Uterus (tissue), 4 donors: ENCODE measurements around the gene PCDHA7. TPM values are rescaled to one million over a fixed set of nuclear protein-coding genes. Genes with fewer than 3 reads are reported as not detected.
A peak's percentile ranks its signal among the peaks of the same experiment; 100 is the strongest.
"Not testable (repeated sequence)": the region's sequence is repeated elsewhere in the genome, so short reads cannot be mapped to it uniquely, and the experiment has no call there.

ENCODE experiments used
- DNase-seq, 2 donors: peaks; one replicate each; pipeline ENCODE4 v3.0.0-alpha.2; 2019 to 2020
- H3K27ac ChIP-seq, 2 donors: fragments of 200-600 bp; sonication (generic); 1 replicate in 1 of 2; 2 replicates in 1 of 2; pipeline ENCODE4 v1.5.1; 2016 to 2018
- H3K27me3 ChIP-seq, 2 donors: fragments of 200-600 bp; sonication (generic); one replicate each; pipeline ENCODE4 v1.5.1; 2018 to 2019; ENCODE audit warnings: control low read depth in 1 of 2
- H3K36me3 ChIP-seq, 2 donors: fragments of 200-600 bp; sonication (generic); one replicate each; pipeline ENCODE4 v1.5.1; 2019; ENCODE audit warnings: control low read depth in 1 of 2
- H3K4me1 ChIP-seq, 2 donors: fragments of 200-600 bp; sonication (generic); one replicate each; pipeline ENCODE4 v1.5.1; 2018 to 2019; ENCODE audit warnings: control low read depth in 1 of 2
- H3K4me3 ChIP-seq, 2 donors: fragments of 200-600 bp; sonication (generic); 1 replicate in 1 of 2; 2 replicates in 1 of 2; pipeline ENCODE4 v1.5.1; 2018 to 2019; ENCODE audit warnings: mild to moderate bottlenecking in 1 of 2
- H3K9me3 ChIP-seq, 2 donors: fragments of 200-600 bp; sonication (generic); one replicate each; pipeline ENCODE4 v1.5.1; 2019; ENCODE audit warnings: control low read depth in 1 of 2
- POLR2A ChIP-seq, 2 donors: fragments of 450-650 bp; IDR thresholded peaks; one replicate each; pipeline ENCODE4 v1.6.1; 2016; ENCODE audit warnings: antibody characterized with exemption in 2 of 2, mild to moderate bottlenecking in 1 of 2, moderate library complexity in 1 of 2
- intact Hi-C: fragments of 100-400 bp; cut with DNase I; formaldehyde crosslinking; loops from one replicate; pipeline ENCODE4 v1.15.1; 2023; ENCODE audit warnings: low total_unique reads
- total RNA-seq, 4 donors: library from RNA; depleted of rRNA in 3 of 4; stranded (reverse); fragments of >200 nt in 3 of 4; gene quantifications; one replicate each; pipeline versions ENCODE4 v1.1.0 to v1.2.4, GENCODE V29; 2014 to 2023
- TF ChIP-seq, protein P1 (sequence below), 4 experiments: fragments of 200-600 bp in 2 of 4; fragments of 450-650 bp in 2 of 4; sonication (generic) in 2 of 4; IDR thresholded peaks; one replicate each; pipeline ENCODE4 v1.5.1; 2016 to 2019; ENCODE audit warnings: antibody characterized with exemption in 4 of 4, mild to moderate bottlenecking in 2 of 4, moderate library complexity in 1 of 4
- donor health status: DM: yes; HTN: yes; CAD: no.

PCDHA7 gene, protein sequence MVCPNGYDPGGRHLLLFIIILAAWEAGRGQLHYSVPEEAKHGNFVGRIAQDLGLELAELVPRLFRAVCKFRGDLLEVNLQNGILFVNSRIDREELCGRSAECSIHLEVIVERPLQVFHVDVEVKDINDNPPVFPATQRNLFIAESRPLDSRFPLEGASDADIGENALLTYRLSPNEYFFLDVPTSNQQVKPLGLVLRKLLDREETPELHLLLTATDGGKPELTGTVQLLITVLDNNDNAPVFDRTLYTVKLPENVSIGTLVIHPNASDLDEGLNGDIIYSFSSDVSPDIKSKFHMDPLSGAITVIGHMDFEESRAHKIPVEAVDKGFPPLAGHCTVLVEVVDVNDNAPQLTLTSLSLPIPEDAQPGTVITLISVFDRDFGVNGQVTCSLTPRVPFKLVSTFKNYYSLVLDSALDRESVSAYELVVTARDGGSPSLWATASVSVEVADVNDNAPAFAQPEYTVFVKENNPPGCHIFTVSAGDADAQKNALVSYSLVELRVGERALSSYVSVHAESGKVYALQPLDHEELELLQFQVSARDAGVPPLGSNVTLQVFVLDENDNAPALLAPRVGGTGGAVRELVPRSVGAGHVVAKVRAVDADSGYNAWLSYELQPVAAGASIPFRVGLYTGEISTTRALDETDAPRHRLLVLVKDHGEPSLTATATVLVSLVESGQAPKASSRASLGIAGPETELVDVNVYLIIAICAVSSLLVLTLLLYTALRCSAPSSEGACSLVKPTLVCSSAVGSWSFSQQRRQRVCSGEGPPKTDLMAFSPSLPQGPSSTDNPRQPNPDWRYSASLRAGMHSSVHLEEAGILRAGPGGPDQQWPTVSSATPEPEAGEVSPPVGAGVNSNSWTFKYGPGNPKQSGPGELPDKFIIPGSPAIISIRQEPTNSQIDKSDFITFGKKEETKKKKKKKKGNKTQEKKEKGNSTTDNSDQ
- 10 to 100 TPM in 1 of 4 donors, 1 to 10 TPM in 1, under 1 TPM in 1, not detected in 1; 0.98 to 24.6 (median 2.2) TPM for total RNA-seq

DNA sequence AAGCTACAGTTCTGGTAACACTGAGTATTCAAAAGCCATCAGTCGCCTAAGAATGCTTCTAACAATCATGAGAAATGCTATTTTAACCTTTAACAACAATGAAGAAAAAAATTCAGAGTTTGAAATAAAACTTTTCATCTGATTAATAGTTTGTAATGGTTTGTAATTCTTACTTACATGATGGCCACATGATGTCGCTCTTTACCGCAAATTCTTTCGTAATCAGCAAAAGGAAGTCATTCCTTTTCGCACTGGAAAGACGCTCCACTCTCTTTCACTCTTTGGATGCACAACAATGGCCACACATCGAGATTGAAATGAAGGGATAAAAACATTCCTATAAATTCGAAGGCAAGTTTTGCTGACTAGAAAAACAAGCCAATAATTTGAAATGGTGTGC, at the start of gene PCDHA7:
Gene PCDHA7, plus strand, starts transcription at position 277 of the 400 bp plus-strand sequence. Its CDS starts 115 bp downstream, at position 392.
- intact Hi-C loops: no loop called here

DNA sequence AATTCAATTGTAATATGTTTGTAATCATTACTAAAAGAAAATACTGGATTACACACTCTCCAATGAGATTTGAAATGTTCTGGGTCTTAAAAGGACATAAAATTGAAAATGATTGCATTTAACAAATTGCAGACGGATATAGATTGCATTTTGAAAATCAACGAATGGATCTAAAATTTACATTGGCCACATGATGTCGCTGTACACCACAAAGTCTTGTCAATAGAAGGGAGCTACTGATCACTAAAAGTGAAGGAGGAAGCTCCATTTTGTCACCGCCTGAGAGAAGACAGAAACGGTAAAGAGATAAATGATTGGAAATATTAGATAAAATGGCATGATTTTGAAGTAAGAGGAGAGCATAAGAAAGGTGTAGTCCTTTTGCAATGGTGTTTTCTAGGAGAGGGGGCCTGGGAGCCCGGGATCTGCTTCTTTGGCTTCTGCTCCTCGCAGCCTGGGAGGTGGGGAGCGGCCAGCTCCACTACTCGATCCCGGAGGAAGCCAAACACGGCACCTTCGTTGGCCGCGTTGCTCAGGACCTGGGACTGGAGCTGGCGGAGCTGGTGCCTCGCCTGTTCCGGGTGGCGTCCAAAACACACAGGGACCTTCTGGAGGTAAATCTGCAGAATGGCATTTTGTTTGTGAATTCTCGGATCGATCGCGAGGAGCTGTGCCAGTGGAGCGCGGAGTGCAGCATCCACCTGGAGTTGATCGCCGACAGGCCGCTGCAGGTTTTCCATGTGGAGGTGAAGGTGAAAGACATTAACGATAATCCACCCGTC, 48.0 kb upstream of the PCDHA7 start, which contains the start of gene PCDHA1:
Gene PCDHA1, plus strand, starts transcription at position 236 of the 782 bp plus-strand sequence.
- intact Hi-C loops: no loop called here
- Histone ChIP-seq H3K27ac (no peak within 1 kb of the TSS), H3K27me3 (no peaks in the 10 kb centered on the region), H3K9me3 (peaks cover 0 to 28% of the 10 kb centered on the region in 2 donors), H3K4me1 (no peaks in the 10 kb centered on the region), H3K4me3 (no peak within 1 kb of the TSS), H3K36me3 (no peaks in the 10 kb centered on the region)
- no peak for DNase-seq
- no peak for TF ChIP-seq POLR2A (IDR thresholded peaks at IDR 0.05)
- TF ChIP-seq, protein P1, sequence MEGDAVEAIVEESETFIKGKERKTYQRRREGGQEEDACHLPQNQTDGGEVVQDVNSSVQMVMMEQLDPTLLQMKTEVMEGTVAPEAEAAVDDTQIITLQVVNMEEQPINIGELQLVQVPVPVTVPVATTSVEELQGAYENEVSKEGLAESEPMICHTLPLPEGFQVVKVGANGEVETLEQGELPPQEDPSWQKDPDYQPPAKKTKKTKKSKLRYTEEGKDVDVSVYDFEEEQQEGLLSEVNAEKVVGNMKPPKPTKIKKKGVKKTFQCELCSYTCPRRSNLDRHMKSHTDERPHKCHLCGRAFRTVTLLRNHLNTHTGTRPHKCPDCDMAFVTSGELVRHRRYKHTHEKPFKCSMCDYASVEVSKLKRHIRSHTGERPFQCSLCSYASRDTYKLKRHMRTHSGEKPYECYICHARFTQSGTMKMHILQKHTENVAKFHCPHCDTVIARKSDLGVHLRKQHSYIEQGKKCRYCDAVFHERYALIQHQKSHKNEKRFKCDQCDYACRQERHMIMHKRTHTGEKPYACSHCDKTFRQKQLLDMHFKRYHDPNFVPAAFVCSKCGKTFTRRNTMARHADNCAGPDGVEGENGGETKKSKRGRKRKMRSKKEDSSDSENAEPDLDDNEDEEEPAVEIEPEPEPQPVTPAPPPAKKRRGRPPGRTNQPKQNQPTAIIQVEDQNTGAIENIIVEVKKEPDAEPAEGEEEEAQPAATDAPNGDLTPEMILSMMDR (IDR thresholded peaks at IDR 0.05): no peak

More for the DNA sequence above, at the start of gene PCDHA7:
- H3K27me3 ChIP-seq: peaks cover 0 to 3% of the 10 kb centered on the region in 2 donors
- H3K27ac ChIP-seq: no peak within 1 kb of the TSS
- H3K36me3 ChIP-seq: no peaks in the 10 kb centered on the region
- no peaks in the 10 kb centered on the region for H3K4me1 ChIP-seq
- peak within 1 kb of the TSS in 1 of 2 donors; percentile 11 for H3K4me3 ChIP-seq
- H3K9me3 ChIP-seq: peaks cover 0 to 12% of the 10 kb centered on the region in 2 donors
- no peak for TF ChIP-seq POLR2A (IDR thresholded peaks at IDR 0.05)
- TF ChIP-seq, protein P1 (IDR thresholded peaks at IDR 0.05): peak in 1 of 4 experiments; percentile 15
- no peak for DNase-seq

DNA sequence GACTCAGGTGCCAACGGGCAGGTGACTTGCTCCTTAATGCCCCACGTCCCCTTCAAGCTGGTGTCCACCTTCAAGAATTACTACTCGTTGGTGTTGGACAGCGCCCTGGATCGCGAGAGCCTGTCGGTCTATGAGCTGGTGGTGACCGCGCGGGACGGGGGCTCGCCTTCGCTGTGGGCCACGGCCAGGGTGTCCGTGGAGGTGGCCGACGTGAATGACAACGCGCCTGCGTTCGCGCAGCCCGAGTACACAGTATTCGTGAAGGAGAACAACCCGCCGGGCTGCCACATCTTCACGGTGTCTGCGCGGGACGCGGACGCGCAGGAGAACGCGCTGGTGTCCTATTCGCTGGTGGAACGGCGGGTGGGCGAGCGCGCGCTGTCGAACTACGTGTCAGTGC, 46.6 kb upstream of the PCDHA7 start:
- DNase-seq, H3K4me3 ChIP-seq, H3K4me1 ChIP-seq, intact Hi-C loops, H3K27me3 ChIP-seq, H3K36me3 ChIP-seq, H3K27ac ChIP-seq: not testable (repeated sequence)
- H3K9me3 ChIP-seq: peaks cover 0 to 28% of the 10 kb centered on the region in 2 donors

DNA sequence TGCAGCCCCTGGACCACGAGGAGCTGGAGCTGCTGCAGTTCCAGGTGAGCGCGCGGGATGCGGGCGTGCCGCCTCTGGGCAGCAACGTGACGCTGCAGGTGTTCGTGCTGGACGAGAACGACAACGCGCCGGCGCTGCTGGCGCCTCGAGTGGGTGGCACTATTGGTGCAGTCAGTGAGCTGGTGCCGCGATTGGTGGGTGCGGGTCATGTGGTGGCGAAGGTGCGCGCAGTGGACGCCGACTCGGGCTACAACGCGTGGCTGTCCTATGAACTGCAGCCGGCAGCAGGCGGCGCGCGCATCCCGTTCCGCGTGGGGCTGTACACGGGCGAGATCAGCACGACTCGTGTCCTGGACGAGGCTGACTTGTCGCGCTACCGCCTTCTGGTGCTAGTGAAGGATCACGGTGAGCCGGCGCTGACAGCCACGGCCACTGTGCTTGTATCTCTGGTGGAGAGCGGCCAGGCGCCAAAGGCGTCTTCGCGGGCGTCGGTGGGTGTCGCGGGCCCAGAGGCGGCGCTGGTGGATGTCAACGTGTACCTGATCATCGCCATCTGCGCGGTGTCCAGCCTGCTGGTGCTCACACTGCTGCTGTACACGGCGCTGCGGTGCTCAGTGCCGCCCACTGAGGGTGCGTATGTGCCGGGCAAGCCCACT, 46.1 kb upstream of the PCDHA7 start:
- H3K4me3 ChIP-seq, DNase-seq, H3K27me3 ChIP-seq, intact Hi-C loops, H3K27ac ChIP-seq, H3K4me1 ChIP-seq, H3K36me3 ChIP-seq: not testable (repeated sequence)
- H3K9me3 ChIP-seq: peaks cover 0 to 25% of the 10 kb centered on the region in 2 donors

DNA sequence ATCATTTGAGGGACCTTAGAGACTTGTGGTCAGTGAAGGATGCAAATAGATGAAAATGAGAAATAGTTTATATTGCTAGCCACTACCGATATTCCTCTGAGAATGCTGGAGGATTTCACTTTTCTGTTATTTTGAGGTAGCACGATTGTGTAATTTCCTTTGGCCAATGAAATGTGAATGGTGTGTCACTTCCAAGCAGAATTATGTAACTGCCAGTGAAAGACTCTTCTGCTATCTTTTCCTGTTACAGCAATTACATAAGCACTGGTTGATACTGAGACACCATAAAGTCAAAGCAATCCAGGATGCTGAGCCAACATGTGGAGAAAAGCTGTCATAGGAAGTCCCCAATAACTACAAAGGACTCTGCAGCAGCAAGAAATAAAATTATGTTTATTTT, 43.0 kb upstream of the PCDHA7 start:
- H3K9me3 ChIP-seq: peaks cover 0 to 23% of the 10 kb centered on the region in 2 donors
- no peaks in the 10 kb centered on the region for H3K27me3 ChIP-seq
- TF ChIP-seq POLR2A (IDR thresholded peaks at IDR 0.05): no peak
- TF ChIP-seq, protein P1 (IDR thresholded peaks at IDR 0.05): no peak
- DNase-seq: no peak
- no peaks in the 10 kb centered on the region for H3K36me3 ChIP-seq
- H3K4me1 ChIP-seq: no peaks in the 10 kb centered on the region
- intact Hi-C loops: no loop called here
- H3K27ac ChIP-seq: no peak overlapping the region
- no peak overlapping the region for H3K4me3 ChIP-seq
